Keratinocyte (primary cell): ENCODE data around the gene JAK1. TPM values are rescaled to one million over a fixed set of nuclear protein-coding genes. Genes with fewer than 3 reads are reported as not detected.

Source experiments
- DNase-seq: peaks from one replicate; pipeline ENCODE4 v3.0.0-alpha.2; 2011; ENCODE audit warnings: low read depth, missing footprints, low spot score
- FAIRE-seq: peaks from 2 replicates; lab custom pipeline; 2011; peaks lifted over from hg19 to GRCh38; lab: Jason Lieb, UNC
- H2AFZ ChIP-seq: 2 replicates; pipeline ENCODE4 v1.6.0; 2012; ENCODE audit warnings: low read length, control low read depth, inconsistent platforms; ENCODE audit not compliant: control insufficient read depth
- H3K27ac ChIP-seq: 2 replicates; pipeline ENCODE4 v1.5.1; 2011; ENCODE audit warnings: low read length; ENCODE audit not compliant: control insufficient read depth, insufficient read depth
- H3K27me3 ChIP-seq: 3 replicates; pipeline ENCODE4 v1.6.0; 2011; ENCODE audit warnings: low read length; ENCODE audit not compliant: control insufficient read depth, insufficient read depth; ENCODE audit errors: extremely low read depth
- H3K36me3 ChIP-seq, 2 experiments: 2 replicates in 1 of 2; 3 replicates in 1 of 2; pipeline ENCODE4 v1.5.1; 2011; ENCODE audit warnings: low read length in 2 of 2, mild to moderate bottlenecking in 1 of 2; ENCODE audit not compliant: control insufficient read depth in 2 of 2, insufficient read depth in 2 of 2; ENCODE audit errors: extremely low read depth in 1 of 2
- H3K4me1 ChIP-seq: 3 replicates; pipeline ENCODE4 v1.5.1; 2011; ENCODE audit warnings: low read length; ENCODE audit not compliant: control insufficient read depth, insufficient read depth; ENCODE audit errors: extremely low read depth
- H3K4me2 ChIP-seq: 3 replicates; pipeline ENCODE4 v1.6.0; 2011; ENCODE audit warnings: low read depth, low read length; ENCODE audit not compliant: control insufficient read depth, insufficient read depth; ENCODE audit errors: extremely low read depth
- H3K4me3 ChIP-seq, 3 experiments: fragments of 200-600 bp in 1 of 3; sonication (generic) in 1 of 3; 2 replicates in 2 of 3; 3 replicates in 1 of 3; pipeline ENCODE4 v1.5.1; 2011 to 2016; ENCODE audit warnings: low read length in 3 of 3, mild to moderate bottlenecking in 3 of 3, control low read depth in 2 of 3, inconsistent platforms in 1 of 3, low read depth in 1 of 3, mixed read lengths in 1 of 3, mixed run types in 1 of 3, moderate library complexity in 1 of 3; ENCODE audit not compliant: control insufficient read depth in 2 of 3, insufficient read depth in 2 of 3; ENCODE audit errors: extremely low read depth in 1 of 3
- H3K79me2 ChIP-seq: 2 replicates; pipeline ENCODE4 v1.6.0; 2012; ENCODE audit warnings: low read length; ENCODE audit not compliant: control insufficient read depth, insufficient read depth
- H3K9ac ChIP-seq: 3 replicates; pipeline ENCODE4 v1.6.0; 2011; ENCODE audit warnings: low read length; ENCODE audit not compliant: control insufficient read depth, insufficient read depth; ENCODE audit errors: extremely low read depth
- H3K9me1 ChIP-seq: 3 replicates; pipeline ENCODE4 v1.6.0; 2011; ENCODE audit warnings: low read length; ENCODE audit not compliant: control insufficient read depth, insufficient read depth; ENCODE audit errors: extremely low read depth
- H3K9me3 ChIP-seq: 2 replicates; pipeline ENCODE4 v1.5.1; 2012; ENCODE audit warnings: low read depth, low read length; ENCODE audit not compliant: control insufficient read depth
- H4K20me1 ChIP-seq: 3 replicates; pipeline ENCODE4 v1.6.0; 2011; ENCODE audit warnings: low read length; ENCODE audit not compliant: control insufficient read depth, insufficient read depth; ENCODE audit errors: extremely low read depth
- CTCF ChIP-seq, 3 experiments: IDR thresholded peaks in 1 of 3; conservative IDR thresholded peaks in 1 of 3; optimal IDR thresholded peaks in 1 of 3; 2 replicates in 2 of 3; 3 replicates in 1 of 3; pipeline versions ENCODE3 to v1.5.1; 2011; ENCODE audit warnings: low read length in 3 of 3, mild to moderate bottlenecking in 3 of 3, moderate library complexity in 2 of 3, control low read depth in 1 of 3, inconsistent platforms in 1 of 3; ENCODE audit not compliant: insufficient read depth in 2 of 3; ENCODE audit errors: extremely low read depth in 1 of 3
- EZH2 ChIP-seq: IDR thresholded peaks from one replicate; pipeline ENCODE4 v1.6.1; 2012; ENCODE audit warnings: inconsistent platforms, mild to moderate bottlenecking, low read length, moderate library complexity
- dilution Hi-C: fragments of 300-500 bp; cut with MboI; formaldehyde crosslinking; loops from one replicate; pipeline ENCODE4 v1.7.0; 2020; ENCODE audit warnings: low sequenced_read_pairs; ENCODE audit not compliant: extremely low pct_ligation_motif_present
- polyA plus RNA-seq, 5 experiments: library from polyadenylated mRNA; depleted of rRNA in 3 of 5; stranded (reverse) in 3 of 5; stranded (forward) in 1 of 5; unstranded in 1 of 5; fragments of >200 nt; gene quantifications; 1 replicate in 1 of 5; 2 replicates in 3 of 5; 3 replicates in 1 of 5; pipeline versions ENCODE4 v1.2.1 to v1.2.3, GENCODE V29; 2011 to 2012; ENCODE audit warnings: missing spikeins in 2 of 5, low read depth in 1 of 5, low replicate concordance in 1 of 5

The JAK1 gene
- polyA plus RNA-seq, 1 donor (not counting 4 experiments of a cell fraction or from before 2014, with no cell fraction given): 50.9 TPM

GRCh38 chr1:64929221-64929620, 37.1 kb downstream of the JAK1 start:
- H3K4me1 ChIP-seq: peaks cover 10% of the 10 kb centered on the region
- no peaks in the 10 kb centered on the region for H3K9me3 ChIP-seq
- no peaks in the 10 kb centered on the region for H3K27me3 ChIP-seq
- H2AFZ ChIP-seq: no peak overlapping the region
- H3K4me2 ChIP-seq: no peak overlapping the region
- H3K4me3 ChIP-seq: no peak overlapping the region
- H3K9me1 ChIP-seq: no peaks in the 10 kb centered on the region
- DNase-seq: no peak
- H3K79me2 ChIP-seq: peaks cover 53% of the 10 kb centered on the region
- no peak overlapping the region for H3K9ac ChIP-seq
- no peak for TF ChIP-seq CTCF (optimal IDR thresholded peaks at IDR 0.05 in 1 of 3, IDR thresholded peaks at IDR 0.05 in 1 of 3, conservative IDR thresholded peaks at IDR 0.05 in 1 of 3; ENCODE audit: extremely low read depth in 1 of 3, insufficient read depth in 2 of 3, low read length in 3 of 3)
- no peak for TF ChIP-seq EZH2
- dilution Hi-C loops: no loop called here
- FAIRE-seq: no peak
- H4K20me1 ChIP-seq: no peaks in the 10 kb centered on the region
- H3K36me3 ChIP-seq: peaks cover 0 to 3% of the 10 kb centered on the region in 2 experiments
- H3K27ac ChIP-seq: no peak overlapping the region

- TF ChIP-seq EZH2 (no peak), CTCF (optimal IDR thresholded peaks at IDR 0.05 in 1 of 3, IDR thresholded peaks at IDR 0.05 in 1 of 3, conservative IDR thresholded peaks at IDR 0.05 in 1 of 3; ENCODE audit: extremely low read depth in 1 of 3, insufficient read depth in 2 of 3, low read length in 3 of 3) (no peak)
- no peaks in the 10 kb centered on the region for H3K9me3 ChIP-seq
- H3K4me2 ChIP-seq: no peak overlapping the region
- no peak overlapping the region for H3K27ac ChIP-seq
- H3K9ac ChIP-seq: no peak overlapping the region
- H3K4me1 ChIP-seq: peaks cover 8% of the 10 kb centered on the region
- H3K9me1 ChIP-seq: no peaks in the 10 kb centered on the region
- H3K27me3 ChIP-seq: no peaks in the 10 kb centered on the region
- no peak overlapping the region for H3K4me3 ChIP-seq
- no peak overlapping the region for H2AFZ ChIP-seq
- H3K36me3 ChIP-seq: peaks cover 0 to 3% of the 10 kb centered on the region in 2 experiments
- FAIRE-seq: no peak
- no peaks in the 10 kb centered on the region for H4K20me1 ChIP-seq
- dilution Hi-C loops: no loop called here
- DNase-seq: no peak
- H3K79me2 ChIP-seq: peaks cover 55% of the 10 kb centered on the region
Observed at GRCh38 chr1:64928325-64928724, 38.0 kb downstream of the JAK1 start.
